ENCODE measurements around the gene MPP2. TPM values are rescaled to one million over a fixed set of nuclear protein-coding genes. Genes with fewer than 3 reads are reported as not detected.

The MPP2 gene
- total RNA-seq, 3 donors from 2014 or later (not counting 1 experiment from before 2014, with no cell fraction given) = 0.75 to 2.0 (median 0.85) TPM

GRCh38 chr17:43917348-43918025, 10.2 kb upstream of the MPP2 start:
- Mint-ChIP-seq H3K27ac (peak overlapping the region in 1 of 2 donors; percentile 23), H3K36me3 (no peaks in the 10 kb centered on the region), H3K4me3 (peak overlapping the region; percentile 67), H3K27me3 (ENCODE audit: low read depth in 2 of 2) (peaks cover 0 to 9% of the 10 kb centered on the region in 2 donors), H3K9me3 (no peaks in the 10 kb centered on the region), H3K4me1 (peaks cover 0 to 9% of the 10 kb centered on the region in 2 donors)
- no peaks in the 10 kb centered on the region for H3K9me3 ChIP-seq (ENCODE audit: control insufficient read depth, insufficient read depth, low read length)
- ATAC-seq (peak; percentile 45 to 86 (median 69)), DNase-seq (peak in 1 of 2 donors; percentile 72)
- peaks cover 18% of the 10 kb centered on the region for H3K4me1 ChIP-seq (ENCODE audit: control insufficient read depth, insufficient read depth, low read length)
- H3K4me3 ChIP-seq (ENCODE audit: low read length) = peak overlapping the region; percentile 41
- peak; percentile 21 for TF ChIP-seq CTCF (IDR thresholded peaks at IDR 0.05)
- H3K36me3 ChIP-seq (ENCODE audit: control insufficient read depth, insufficient read depth, low read length) = no peaks in the 10 kb centered on the region
- H3K27ac ChIP-seq (ENCODE audit: low read length) = no peak overlapping the region
- WGBS (ENCODE audit: insufficient coverage) = 7% methylated on average over 43 of the region's 43 CpGs
- intact Hi-C loops (cut with micrococcal nuclease) = no loop called here
- peaks cover 2% of the 10 kb centered on the region for H3K27me3 ChIP-seq (ENCODE audit: control insufficient read depth, insufficient read depth, low read length)

GRCh38 chr17:43917016-43917347, 9.6 kb upstream of the MPP2 start:
- intact Hi-C loops (cut with micrococcal nuclease) = no loop called here

GRCh38 chr17:43916385-43916784, 9.0 kb upstream of the MPP2 start:
- H3K9me3 Mint-ChIP-seq = no peaks in the 10 kb centered on the region
- peaks cover 0 to 9% of the 10 kb centered on the region in 2 donors for H3K4me1 Mint-ChIP-seq
- H3K36me3 Mint-ChIP-seq = no peaks in the 10 kb centered on the region
- no peak overlapping the region for H3K27ac Mint-ChIP-seq
- no peak overlapping the region for H3K27ac ChIP-seq (ENCODE audit: low read length)
- H3K4me3 ChIP-seq (ENCODE audit: low read length) = no peak overlapping the region
- TF ChIP-seq CTCF (IDR thresholded peaks at IDR 0.05) = no peak
- WGBS (ENCODE audit: insufficient coverage) = 96% methylated on average over 4 of the region's 4 CpGs
- no peak for ATAC-seq
- DNase-seq = no peak
- H3K9me3 ChIP-seq (ENCODE audit: control insufficient read depth, insufficient read depth, low read length) = no peaks in the 10 kb centered on the region
- peaks cover 18% of the 10 kb centered on the region for H3K4me1 ChIP-seq (ENCODE audit: control insufficient read depth, insufficient read depth, low read length)
- peaks cover 0 to 6% of the 10 kb centered on the region in 2 donors for H3K27me3 Mint-ChIP-seq (ENCODE audit: low read depth in 2 of 2)
- H3K36me3 ChIP-seq (ENCODE audit: control insufficient read depth, insufficient read depth, low read length) = no peaks in the 10 kb centered on the region
- peaks cover 2% of the 10 kb centered on the region for H3K27me3 ChIP-seq (ENCODE audit: control insufficient read depth, insufficient read depth, low read length)
- intact Hi-C loops (cut with micrococcal nuclease) = no loop called here
- H3K4me3 Mint-ChIP-seq = peak overlapping the region; percentile 40

More at GRCh38 chr17:43917016-43917347, 9.6 kb upstream of the MPP2 start:
- ATAC-seq (peak in 1 of 3 donors; percentile 4), DNase-seq (no peak)
- H3K27me3 ChIP-seq (ENCODE audit: control insufficient read depth, insufficient read depth, low read length) = peaks cover 2% of the 10 kb centered on the region
- TF ChIP-seq CTCF (IDR thresholded peaks at IDR 0.05) = no peak
- no peak overlapping the region for H3K27ac ChIP-seq (ENCODE audit: low read length)
- Mint-ChIP-seq H3K27me3 (ENCODE audit: low read depth in 2 of 2) (peaks cover 0 to 6% of the 10 kb centered on the region in 2 donors), H3K4me3 (peak overlapping the region; percentile 67), H3K9me3 (no peaks in the 10 kb centered on the region), H3K4me1 (peaks cover 0 to 9% of the 10 kb centered on the region in 2 donors), H3K36me3 (no peaks in the 10 kb centered on the region), H3K27ac (no peak overlapping the region)
- H3K4me3 ChIP-seq (ENCODE audit: low read length) = peak overlapping the region; percentile 41
- WGBS (ENCODE audit: insufficient coverage) = 48% methylated on average over 7 of the region's 8 CpGs
- H3K9me3 ChIP-seq (ENCODE audit: control insufficient read depth, insufficient read depth, low read length) = no peaks in the 10 kb centered on the region
- H3K4me1 ChIP-seq (ENCODE audit: control insufficient read depth, insufficient read depth, low read length) = peaks cover 18% of the 10 kb centered on the region
- no peaks in the 10 kb centered on the region for H3K36me3 ChIP-seq (ENCODE audit: control insufficient read depth, insufficient read depth, low read length)

GRCh38 chr17:43915559-43915958, 8.2 kb upstream of the MPP2 start:
- DNase-seq (no peak), ATAC-seq (no peak)
- no peaks in the 10 kb centered on the region for H3K9me3 ChIP-seq (ENCODE audit: control insufficient read depth, insufficient read depth, low read length)
- H3K36me3 Mint-ChIP-seq = no peaks in the 10 kb centered on the region
- no peak overlapping the region for H3K27ac ChIP-seq (ENCODE audit: low read length)
- no peak overlapping the region for H3K27ac Mint-ChIP-seq
- 94% methylated on average over 3 of the region's 3 CpGs for WGBS (ENCODE audit: insufficient coverage)
- H3K27me3 ChIP-seq (ENCODE audit: control insufficient read depth, insufficient read depth, low read length) = peaks cover 2% of the 10 kb centered on the region
- peaks cover 18% of the 10 kb centered on the region for H3K4me1 ChIP-seq (ENCODE audit: control insufficient read depth, insufficient read depth, low read length)
- no peak overlapping the region for H3K4me3 ChIP-seq (ENCODE audit: low read length)
- no peaks in the 10 kb centered on the region for H3K36me3 ChIP-seq (ENCODE audit: control insufficient read depth, insufficient read depth, low read length)
- H3K4me3 Mint-ChIP-seq = no peak overlapping the region
- intact Hi-C loops (cut with micrococcal nuclease) = no loop called here
- peaks cover 0 to 9% of the 10 kb centered on the region in 2 donors for H3K4me1 Mint-ChIP-seq
- no peak for TF ChIP-seq CTCF (IDR thresholded peaks at IDR 0.05)
- no peaks in the 10 kb centered on the region for H3K9me3 Mint-ChIP-seq
- H3K27me3 Mint-ChIP-seq (ENCODE audit: low read depth in 2 of 2) = peaks cover 0 to 6% of the 10 kb centered on the region in 2 donors

Data from natural killer cell (primary cell).